Measurements from ENCODE around the gene HIVEP3. TPM values are rescaled to one million over a fixed set of nuclear protein-coding genes. Genes with fewer than 3 reads are reported as not detected.

HIVEP3 gene
- total and polyA plus RNA-seq, 2 of the 13 experiments (the other 11 are each of a cell fraction or from before 2014, with no cell fraction given), result 0.05 TPM; not detected in 1

GRCh38 chr1:41498391-41498790, 420.3 kb downstream of the HIVEP3 start (continued):
- TF ChIP-seq ZNF703 (CRISPR knock-in tag; IDR thresholded peaks at IDR 0.05; ENCODE audit: borderline replicate concordance) (no peak), ZNF33A (CRISPR knock-in tag; IDR thresholded peaks at IDR 0.05; ENCODE audit: borderline replicate concordance) (no peak), POLR2A (IDR thresholded peaks at IDR 0.05; ENCODE audit: insufficient read depth in 1 of 2, low read depth in 2 of 2, low read length in 2 of 2) (no peak), CENPX (CRISPR knock-in tag; IDR thresholded peaks at IDR 0.05) (no peak), ZNF441 (CRISPR knock-in tag; IDR thresholded peaks at IDR 0.05; ENCODE audit: borderline replicate concordance) (no peak), SMARCC2 (IDR thresholded peaks at IDR 0.05) (no peak), SKIL (CRISPR knock-in tag; IDR thresholded peaks at IDR 0.05; ENCODE audit: borderline replicate concordance) (no peak), FOXK1 (CRISPR knock-in tag; IDR thresholded peaks at IDR 0.05; ENCODE audit: borderline replicate concordance, low read depth) (no peak), ZNF557 (CRISPR knock-in tag; IDR thresholded peaks at IDR 0.05) (no peak)
- TF ChIP-seq, protein P1, sequence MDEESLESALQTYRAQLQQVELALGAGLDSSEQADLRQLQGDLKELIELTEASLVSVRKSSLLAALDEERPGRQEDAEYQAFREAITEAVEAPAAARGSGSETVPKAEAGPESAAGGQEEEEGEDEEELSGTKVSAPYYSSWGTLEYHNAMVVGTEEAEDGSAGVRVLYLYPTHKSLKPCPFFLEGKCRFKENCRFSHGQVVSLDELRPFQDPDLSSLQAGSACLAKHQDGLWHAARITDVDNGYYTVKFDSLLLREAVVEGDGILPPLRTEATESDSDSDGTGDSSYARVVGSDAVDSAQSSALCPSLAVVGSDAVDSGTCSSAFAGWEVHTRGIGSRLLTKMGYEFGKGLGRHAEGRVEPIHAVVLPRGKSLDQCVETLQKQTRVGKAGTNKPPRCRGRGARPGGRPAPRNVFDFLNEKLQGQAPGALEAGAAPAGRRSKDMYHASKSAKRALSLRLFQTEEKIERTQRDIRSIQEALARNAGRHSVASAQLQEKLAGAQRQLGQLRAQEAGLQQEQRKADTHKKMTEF (CRISPR knock-in tag; IDR thresholded peaks at IDR 0.05), result no peak

GRCh38 chr1:41497461-41498030, 421.2 kb downstream of the HIVEP3 start:
- Histone ChIP-seq H3K27ac (ENCODE audit: extremely low read length, insufficient read depth, low read length) (no peak overlapping the region), H2AFZ (ENCODE audit: low read length) (no peak overlapping the region), H3K27me3 (ENCODE audit: control insufficient read depth in 1 of 2, insufficient read depth in 2 of 2, low read length in 2 of 2) (peaks cover 0 to 7% of the 10 kb centered on the region in 2 experiments; a peak in 2 of 5 replicates), H3K9ac (ENCODE audit: insufficient read depth, low read depth, low read length) (no peak overlapping the region), H3K79me2 (ENCODE audit: insufficient read depth, low read length) (no peaks in the 10 kb centered on the region), H3K36me3 (replicated peaks in 1 of 2; ENCODE audit: control insufficient read depth in 1 of 2, insufficient read depth in 2 of 2, low read length in 2 of 2) (no peaks in the 10 kb centered on the region), H3K4me2 (ENCODE audit: low read depth, low read length) (no peak overlapping the region), H3K4me1 (ENCODE audit: insufficient read depth, low read length) (no peaks in the 10 kb centered on the region), H3K4me3 (replicated peaks in 1 of 3; ENCODE audit: insufficient read depth in 1 of 3, low read depth in 2 of 3, low read length in 3 of 3) (no peak overlapping the region), H3K9me3 (ENCODE audit: low read length) (no peaks in the 10 kb centered on the region), H4K20me1 (ENCODE audit: insufficient read depth, low read length) (no peaks in the 10 kb centered on the region)
- in situ Hi-C loops (cut with HindIII; ENCODE audit: extremely low pct_ligation_motif_present, low pct_unique_long_range_greater_than_20kb), result no loop called here
- no peak for DNase-seq (ENCODE audit: low spot score)
- TF ChIP-seq, protein P2, sequence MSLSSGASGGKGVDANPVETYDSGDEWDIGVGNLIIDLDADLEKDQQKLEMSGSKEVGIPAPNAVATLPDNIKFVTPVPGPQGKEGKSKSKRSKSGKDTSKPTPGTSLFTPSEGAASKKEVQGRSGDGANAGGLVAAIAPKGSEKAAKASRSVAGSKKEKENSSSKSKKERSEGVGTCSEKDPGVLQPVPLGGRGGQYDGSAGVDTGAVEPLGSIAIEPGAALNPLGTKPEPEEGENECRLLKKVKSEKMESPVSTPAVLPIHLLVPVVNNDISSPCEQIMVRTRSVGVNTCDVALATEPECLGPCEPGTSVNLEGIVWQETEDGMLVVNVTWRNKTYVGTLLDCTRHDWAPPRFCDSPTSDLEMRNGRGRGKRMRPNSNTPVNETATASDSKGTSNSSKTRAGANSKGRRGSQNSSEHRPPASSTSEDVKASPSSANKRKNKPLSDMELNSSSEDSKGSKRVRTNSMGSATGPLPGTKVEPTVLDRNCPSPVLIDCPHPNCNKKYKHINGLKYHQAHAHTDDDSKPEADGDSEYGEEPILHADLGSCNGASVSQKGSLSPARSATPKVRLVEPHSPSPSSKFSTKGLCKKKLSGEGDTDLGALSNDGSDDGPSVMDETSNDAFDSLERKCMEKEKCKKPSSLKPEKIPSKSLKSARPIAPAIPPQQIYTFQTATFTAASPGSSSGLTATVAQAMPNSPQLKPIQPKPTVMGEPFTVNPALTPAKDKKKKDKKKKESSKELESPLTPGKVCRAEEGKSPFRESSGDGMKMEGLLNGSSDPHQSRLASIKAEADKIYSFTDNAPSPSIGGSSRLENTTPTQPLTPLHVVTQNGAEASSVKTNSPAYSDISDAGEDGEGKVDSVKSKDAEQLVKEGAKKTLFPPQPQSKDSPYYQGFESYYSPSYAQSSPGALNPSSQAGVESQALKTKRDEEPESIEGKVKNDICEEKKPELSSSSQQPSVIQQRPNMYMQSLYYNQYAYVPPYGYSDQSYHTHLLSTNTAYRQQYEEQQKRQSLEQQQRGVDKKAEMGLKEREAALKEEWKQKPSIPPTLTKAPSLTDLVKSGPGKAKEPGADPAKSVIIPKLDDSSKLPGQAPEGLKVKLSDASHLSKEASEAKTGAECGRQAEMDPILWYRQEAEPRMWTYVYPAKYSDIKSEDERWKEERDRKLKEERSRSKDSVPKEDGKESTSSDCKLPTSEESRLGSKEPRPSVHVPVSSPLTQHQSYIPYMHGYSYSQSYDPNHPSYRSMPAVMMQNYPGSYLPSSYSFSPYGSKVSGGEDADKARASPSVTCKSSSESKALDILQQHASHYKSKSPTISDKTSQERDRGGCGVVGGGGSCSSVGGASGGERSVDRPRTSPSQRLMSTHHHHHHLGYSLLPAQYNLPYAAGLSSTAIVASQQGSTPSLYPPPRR (CRISPR knock-in tag; IDR thresholded peaks at IDR 0.05; ENCODE audit: borderline replicate concordance), result no peak
- TF ChIP-seq ZBTB38 (CRISPR knock-in tag; IDR thresholded peaks at IDR 0.05), result no peak
- no peak for TF ChIP-seq SIX1 (CRISPR knock-in tag; IDR thresholded peaks at IDR 0.05; ENCODE audit: borderline replicate concordance)
- CTCF ChIA-PET (ENCODE audit: low intra/inter-chr PET ratio, low total read pairs), result no interaction called here
- ATAC-seq, result no peak
- intact Hi-C loops (cut with micrococcal nuclease; ENCODE audit: unreplicated experiment), result no loop called here
- no peak for FAIRE-seq
- 66% methylated on average over 6 of the region's 7 CpGs for WGBS (ENCODE audit: low lambda C conversion rate)
- POLR2A ChIA-PET, result no interaction called here
- no TSS peak for BruUV-seq (replicated peaks)

Measured in HepG2 (cell line).